ENCODE results near the gene EPS8. TPM values are rescaled to one million over a fixed set of nuclear protein-coding genes. Genes with fewer than 3 reads are reported as not detected.

The EPS8 gene
- total RNA-seq, 1 experiment from 2014 or later = 97.5 TPM

- no peak overlapping the region for H3K4me3 Mint-ChIP-seq (ENCODE audit: low read depth, unreplicated experiment)
- H3K36me3 Mint-ChIP-seq (ENCODE audit: insufficient read depth, unreplicated experiment) = peaks cover 12% of the 10 kb centered on the region
- H3K4me1 Mint-ChIP-seq (ENCODE audit: low read depth, unreplicated experiment) = peaks cover 82% of the 10 kb centered on the region
- DNase-seq = peak; percentile 23
- CTCF ChIA-PET = no interaction called here
- intact Hi-C loops (cut with micrococcal nuclease; ENCODE audit: unreplicated experiment) = loop anchor here (5.0 kb wide), 1 partner anchor 38 kb away; no protein-coding TSS in a partner anchor
- TF ChIP-seq CTCF (IDR thresholded peaks at IDR 0.05; ENCODE audit: unreplicated experiment) = no peak
- BruUV-seq (replicated peaks) = no TSS peak
- H3K9me3 Mint-ChIP-seq (ENCODE audit: low read depth, unreplicated experiment) = no peaks in the 10 kb centered on the region
- H3K27ac Mint-ChIP-seq (ENCODE audit: unreplicated experiment) = peak overlapping the region; percentile 87
- H3K27me3 Mint-ChIP-seq (ENCODE audit: unreplicated experiment) = no peaks in the 10 kb centered on the region
Observed at GRCh38 chr12:15700595-15700994, 88.6 kb downstream of the EPS8 start.

GRCh38 chr12:15699886-15700285 lies 89.3 kb downstream of the EPS8 start:
- CTCF ChIA-PET = no interaction called here
- TF ChIP-seq CTCF (IDR thresholded peaks at IDR 0.05; ENCODE audit: unreplicated experiment) = no peak
- Mint-ChIP-seq H3K4me1 (ENCODE audit: low read depth, unreplicated experiment) (peaks cover 79% of the 10 kb centered on the region), H3K27ac (ENCODE audit: unreplicated experiment) (peak overlapping the region; percentile 87), H3K9me3 (ENCODE audit: low read depth, unreplicated experiment) (no peaks in the 10 kb centered on the region), H3K4me3 (ENCODE audit: low read depth, unreplicated experiment) (no peak overlapping the region), H3K36me3 (ENCODE audit: insufficient read depth, unreplicated experiment) (peaks cover 14% of the 10 kb centered on the region), H3K27me3 (ENCODE audit: unreplicated experiment) (no peaks in the 10 kb centered on the region)
- DNase-seq = no peak
- intact Hi-C loops (cut with micrococcal nuclease; ENCODE audit: unreplicated experiment) = loop anchor here (5.0 kb wide), 1 partner anchor 38 kb away; no protein-coding TSS in a partner anchor
- BruUV-seq (replicated peaks) = no TSS peak

GRCh38 chr12:15698377-15698871 lies 90.8 kb downstream of the EPS8 start:
- no TSS peak for BruUV-seq (replicated peaks)
- H3K4me3 Mint-ChIP-seq (ENCODE audit: low read depth, unreplicated experiment) = no peak overlapping the region
- CTCF ChIA-PET = interaction anchor here (0.6 to 1.1 kb wide), 3 partner anchors 14 to 36 kb away, joined by 3 to 5 read pairs (median 3); no protein-coding TSS in a partner anchor
- peak overlapping the region; percentile 87 for H3K27ac Mint-ChIP-seq (ENCODE audit: unreplicated experiment)
- DNase-seq = no peak
- intact Hi-C loops (cut with micrococcal nuclease; ENCODE audit: unreplicated experiment) = no loop called here
- no peak for TF ChIP-seq CTCF (IDR thresholded peaks at IDR 0.05; ENCODE audit: unreplicated experiment)
- H3K27me3 Mint-ChIP-seq (ENCODE audit: unreplicated experiment) = no peaks in the 10 kb centered on the region
- no peaks in the 10 kb centered on the region for H3K9me3 Mint-ChIP-seq (ENCODE audit: low read depth, unreplicated experiment)
- H3K4me1 Mint-ChIP-seq (ENCODE audit: low read depth, unreplicated experiment) = peaks cover 71% of the 10 kb centered on the region
- H3K36me3 Mint-ChIP-seq (ENCODE audit: insufficient read depth, unreplicated experiment) = peaks cover 9% of the 10 kb centered on the region

- Mint-ChIP-seq H3K4me3 (ENCODE audit: low read depth, unreplicated experiment) (no peak overlapping the region), H3K27ac (ENCODE audit: unreplicated experiment) (peak overlapping the region; percentile 63), H3K27me3 (ENCODE audit: unreplicated experiment) (no peaks in the 10 kb centered on the region), H3K9me3 (ENCODE audit: low read depth, unreplicated experiment) (no peaks in the 10 kb centered on the region), H3K4me1 (ENCODE audit: low read depth, unreplicated experiment) (peaks cover 77% of the 10 kb centered on the region), H3K36me3 (ENCODE audit: insufficient read depth, unreplicated experiment) (peaks cover 15% of the 10 kb centered on the region)
- TF ChIP-seq CTCF (IDR thresholded peaks at IDR 0.05; ENCODE audit: unreplicated experiment) = no peak
- DNase-seq = no peak
- intact Hi-C loops (cut with micrococcal nuclease; ENCODE audit: unreplicated experiment) = no loop called here
- BruUV-seq (replicated peaks) = no TSS peak
- CTCF ChIA-PET = no interaction called here
Observed at GRCh38 chr12:15697201-15697600, 92.0 kb downstream of the EPS8 start.

All from Calu3 (cell line).